ENCODE data around the gene PEG3. TPM values are rescaled to one million over a fixed set of nuclear protein-coding genes. Genes with fewer than 3 reads are reported as not detected.

PEG3 gene
- not detected in 2 replicates for total RNA-seq
- long read RNA-seq = 0 reads

- H3K27ac Mint-ChIP-seq (ENCODE audit: unreplicated experiment) = no peak within 1 kb of the TSS
- no peak for TF ChIP-seq CTCF (IDR thresholded peaks at IDR 0.05)
- H3K4me3 Mint-ChIP-seq (ENCODE audit: unreplicated experiment) = no peak within 1 kb of the TSS
- no peaks in the 10 kb centered on the region for H3K4me1 Mint-ChIP-seq (ENCODE audit: unreplicated experiment)
- H3K36me3 Mint-ChIP-seq (ENCODE audit: unreplicated experiment) = peaks cover 4% of the 10 kb centered on the region
- DNase-seq (ENCODE audit: extremely low spot score, unreplicated experiment) = no peak
- H3K27me3 Mint-ChIP-seq (ENCODE audit: unreplicated experiment) = no peaks in the 10 kb centered on the region
- H3K9me3 Mint-ChIP-seq (ENCODE audit: unreplicated experiment) = peaks cover 17% of the 10 kb centered on the region
Measured at GRCh38 chr19:56840451-56841192, at the start of gene PEG3, which contains the start of gene ZIM2. Gene PEG3, minus strand, starts transcription at chr19:56840726. Its CDS starts 16,071 bp downstream, at chr19:56824655. Gene ZIM2, minus strand, starts transcription at chr19:56840726. Its CDS starts 16,449 bp downstream, at chr19:56824277.

GRCh38 chr19:56885173-56885985, 44.9 kb upstream of the PEG3 start:
- TF ChIP-seq CTCF (IDR thresholded peaks at IDR 0.05) = no peak
- H3K4me3 Mint-ChIP-seq (ENCODE audit: unreplicated experiment) = no peak overlapping the region
- no peak for DNase-seq (ENCODE audit: extremely low spot score, unreplicated experiment)
- no peak overlapping the region for H3K27ac Mint-ChIP-seq (ENCODE audit: unreplicated experiment)
- no peaks in the 10 kb centered on the region for H3K27me3 Mint-ChIP-seq (ENCODE audit: unreplicated experiment)
- H3K9me3 Mint-ChIP-seq (ENCODE audit: unreplicated experiment) = peaks cover 51% of the 10 kb centered on the region
- H3K4me1 Mint-ChIP-seq (ENCODE audit: unreplicated experiment) = no peaks in the 10 kb centered on the region
- peaks cover 3% of the 10 kb centered on the region for H3K36me3 Mint-ChIP-seq (ENCODE audit: unreplicated experiment)

GRCh38 chr19:56884441-56884840, 43.9 kb upstream of the PEG3 start:
- H3K36me3 Mint-ChIP-seq (ENCODE audit: unreplicated experiment) = peaks cover 3% of the 10 kb centered on the region
- no peaks in the 10 kb centered on the region for H3K4me1 Mint-ChIP-seq (ENCODE audit: unreplicated experiment)
- TF ChIP-seq CTCF (IDR thresholded peaks at IDR 0.05) = no peak
- H3K27me3 Mint-ChIP-seq (ENCODE audit: unreplicated experiment) = no peaks in the 10 kb centered on the region
- DNase-seq (ENCODE audit: extremely low spot score, unreplicated experiment) = no peak
- H3K9me3 Mint-ChIP-seq (ENCODE audit: unreplicated experiment) = peaks cover 51% of the 10 kb centered on the region
- H3K4me3 Mint-ChIP-seq (ENCODE audit: unreplicated experiment) = no peak overlapping the region
- H3K27ac Mint-ChIP-seq (ENCODE audit: unreplicated experiment) = no peak overlapping the region

GRCh38 chr19:56880592-56881190, 40.2 kb upstream of the PEG3 start:
- peaks cover 32% of the 10 kb centered on the region for H3K9me3 Mint-ChIP-seq (ENCODE audit: unreplicated experiment)
- H3K4me3 Mint-ChIP-seq (ENCODE audit: unreplicated experiment) = no peak overlapping the region
- H3K27me3 Mint-ChIP-seq (ENCODE audit: unreplicated experiment) = no peaks in the 10 kb centered on the region
- H3K36me3 Mint-ChIP-seq (ENCODE audit: unreplicated experiment) = peaks cover 3% of the 10 kb centered on the region
- no peaks in the 10 kb centered on the region for H3K4me1 Mint-ChIP-seq (ENCODE audit: unreplicated experiment)
- TF ChIP-seq CTCF (IDR thresholded peaks at IDR 0.05) = no peak
- no peak overlapping the region for H3K27ac Mint-ChIP-seq (ENCODE audit: unreplicated experiment)
- peak; percentile 48 for DNase-seq (ENCODE audit: extremely low spot score, unreplicated experiment)
